SK-N-SH (cell line): ENCODE results near the gene BMP6. TPM values are rescaled to one million over a fixed set of nuclear protein-coding genes. Genes with fewer than 3 reads are reported as not detected.

Experiments used
- CTCF ChIA-PET: fragments of 300-600, 350-600 bp; formaldehyde crosslinking; extraction: SDS; loops from one replicate; lab custom pipeline; 2021; lab: Yijun Ruan, JAX
- POLR2A ChIA-PET: fragments of 350-600 bp; sonication (Branson Sonifier 250); formaldehyde crosslinking; extraction: SDS; loops from one replicate; lab custom pipeline; 2020; ENCODE audit warnings: antibody characterized with exemption, inconsistent platforms; lab: Yijun Ruan, JAX
- DNase-seq: peaks from one replicate; pipeline ENCODE4 v3.0.0; 2012
- H2AFZ ChIP-seq: fragments of 200-600 bp; sonication (generic); 2 replicates; pipeline ENCODE4 v1.8.1; 2016; ENCODE audit warnings: antibody characterized with exemption, mild to moderate bottlenecking, low read depth
- H3F3A ChIP-seq: fragments of 200-600 bp; sonication (generic); replicated peaks from 2 replicates; pipeline ENCODE3; 2016; ENCODE audit warnings: antibody characterized with exemption, mild to moderate bottlenecking; ENCODE audit not compliant: insufficient read depth
- H3K27ac ChIP-seq, 2 experiments: fragments of 200-500 bp in 1 of 2; fragments of 200-600 bp in 1 of 2; sonication (Bioruptor generic) in 1 of 2; sonication (generic), shearing (Covaris generic) in 1 of 2; 2 replicates each; pipeline versions ENCODE4 v1.5.1 to v1.6.1; 2014 to 2016; ENCODE audit warnings: low read depth in 2 of 2, inconsistent platforms in 1 of 2, low read length in 1 of 2, mild to moderate bottlenecking in 1 of 2, mixed read lengths in 1 of 2
- H3K27me3 ChIP-seq: fragments of 200-600 bp; sonication (generic), shearing (Covaris generic); 2 replicates; pipeline ENCODE4 v1.6.1; 2016; ENCODE audit warnings: mixed run types; ENCODE audit not compliant: insufficient read depth
- H3K36me3 ChIP-seq, 2 experiments: fragments of 200-500 bp in 1 of 2; fragments of 200-600 bp in 1 of 2; sonication (Bioruptor generic) in 1 of 2; sonication (generic) in 1 of 2; replicated peaks in 1 of 2; 2 replicates each; pipeline versions ENCODE3 to v1.5.1; 2014 to 2016; ENCODE audit warnings: low read length in 1 of 2, mild to moderate bottlenecking in 1 of 2; ENCODE audit not compliant: insufficient read depth in 2 of 2, control insufficient read depth in 1 of 2
- H3K4me1 ChIP-seq, 2 experiments: fragments of 200-500 bp in 1 of 2; fragments of 200-600 bp in 1 of 2; sonication (Bioruptor generic) in 1 of 2; sonication (generic), shearing (Covaris generic) in 1 of 2; 2 replicates each; pipeline versions ENCODE4 v1.5.1 to v1.6.1; 2014 to 2016; ENCODE audit warnings: low read depth in 1 of 2, low read length in 1 of 2, mixed run types in 1 of 2; ENCODE audit not compliant: insufficient read depth in 2 of 2, control insufficient read depth in 1 of 2
- H3K4me2 ChIP-seq: fragments of 200-600 bp; sonication (generic), shearing (Covaris generic); 2 replicates; pipeline ENCODE4 v1.6.1; 2017; ENCODE audit warnings: mixed run types
- H3K4me3 ChIP-seq, 2 experiments: fragments of 200-500 bp in 1 of 2; fragments of 200-600 bp in 1 of 2; sonication (Bioruptor generic) in 1 of 2; sonication (generic), shearing (Covaris generic) in 1 of 2; 2 replicates each; pipeline versions ENCODE4 v1.5.1 to v1.8.1; 2014 to 2016; ENCODE audit warnings: low read depth in 2 of 2, inconsistent platforms in 1 of 2, low read length in 1 of 2, mild to moderate bottlenecking in 1 of 2, mixed read lengths in 1 of 2, moderate library complexity in 1 of 2
- H3K79me2 ChIP-seq: fragments of 200-600 bp; sonication (generic); 2 replicates; pipeline ENCODE4 v1.8.1; 2017; ENCODE audit warnings: mild to moderate bottlenecking; ENCODE audit not compliant: insufficient read depth
- H3K9ac ChIP-seq: fragments of 200-600 bp; sonication (generic); 2 replicates; pipeline ENCODE4 v1.6.1; 2017; ENCODE audit warnings: mixed run types
- H3K9me2 ChIP-seq: fragments of 200-600 bp; sonication (generic); 2 replicates; pipeline ENCODE4 v1.6.1; 2017; ENCODE audit warnings: mixed run types
- H3K9me3 ChIP-seq: fragments of 200-600 bp; sonication (generic); 2 replicates; pipeline ENCODE4 v1.6.1; 2017; ENCODE audit warnings: mixed run types, mild to moderate bottlenecking, moderate library complexity
- H4K20me1 ChIP-seq: fragments of 200-600 bp; sonication (generic); 2 replicates; pipeline ENCODE4 v1.6.1; 2017; ENCODE audit warnings: mild to moderate bottlenecking, mixed run types; ENCODE audit not compliant: insufficient read depth
- CHD2 ChIP-seq: fragments of 150-350 bp; IDR thresholded peaks from 2 replicates; pipeline ENCODE4 v1.6.1; 2018; ENCODE audit warnings: low read length; ENCODE audit not compliant: partially characterized antibody
- ELF1 ChIP-seq: IDR thresholded peaks from 2 replicates; pipeline ENCODE4 v1.4.0; 2012
- FOSL2 ChIP-seq: IDR thresholded peaks from 2 replicates; pipeline ENCODE4 v1.4.0; 2012; ENCODE audit warnings: low read depth, mild to moderate bottlenecking, moderate library complexity, borderline replicate concordance
- FOXJ3 ChIP-seq: sonication (generic); formaldehyde crosslinking; IDR thresholded peaks from 2 replicates; pipeline ENCODE4 v1.5.1; 2020; ENCODE audit warnings: mild to moderate bottlenecking, missing genetic modification reagents
- FOXM1 ChIP-seq: IDR thresholded peaks from 2 replicates; pipeline ENCODE4 v1.4.0; 2012; ENCODE audit warnings: low read depth, mild to moderate bottlenecking
- GATA2 ChIP-seq: sonication (generic); formaldehyde crosslinking; IDR thresholded peaks from 2 replicates; pipeline ENCODE4 v1.5.0; 2020; ENCODE audit warnings: mild to moderate bottlenecking, missing genetic modification reagents
- IRF3 ChIP-seq: fragments of 150-350 bp; IDR thresholded peaks from 2 replicates; pipeline ENCODE4 v1.6.1; 2016; ENCODE audit warnings: mild to moderate bottlenecking, low read depth, low read length
- MAX ChIP-seq: IDR thresholded peaks from 2 replicates; pipeline ENCODE4 v1.4.0; 2012; ENCODE audit warnings: low read depth
- MXI1 ChIP-seq: IDR thresholded peaks from 2 replicates; pipeline ENCODE4 v1.6.1; 2012; ENCODE audit warnings: mild to moderate bottlenecking, low read depth, low read length, improper control_type of control experiment
- NRF1 ChIP-seq: IDR thresholded peaks from 2 replicates; pipeline ENCODE4 v1.6.1; 2012; ENCODE audit warnings: low read depth, mild to moderate bottlenecking, low read length
- POLR2AphosphoS5 ChIP-seq: IDR thresholded peaks from 2 replicates; pipeline ENCODE4 v1.6.1; 2012; ENCODE audit warnings: low read depth, low read length
- RAD21 ChIP-seq: IDR thresholded peaks from 2 replicates; pipeline ENCODE4 v1.6.1; 2012; ENCODE audit warnings: mild to moderate bottlenecking, low read length
- RFX5 ChIP-seq: IDR thresholded peaks from 2 replicates; pipeline ENCODE4 v1.6.1; 2012; ENCODE audit warnings: mild to moderate bottlenecking, improper control_type of control experiment, low read length
- TCF12 ChIP-seq: IDR thresholded peaks from 2 replicates; pipeline ENCODE4 v1.4.0; 2012
- YY1 ChIP-seq: IDR thresholded peaks from 2 replicates; pipeline ENCODE4 v1.4.0; 2012; ENCODE audit warnings: low read depth, mild to moderate bottlenecking
- WGBS: methylation state at CpG from one replicate; pipeline ENCODE4 v1.1.6; 2017; ENCODE audit warnings: low lambda C conversion rate; 5-methylcytosine and 5-hydroxymethylcytosine counted together
- polyA plus RNA-seq, 3 experiments: library from polyadenylated mRNA; depleted of rRNA; stranded (reverse); fragments of >200 nt; gene quantifications; 2 replicates each; pipeline ENCODE4 v1.2.3, GENCODE V29; 2012

BMP6 gene
- polyA plus RNA-seq, 1 of the 3 experiments (the other 2 are of a cell fraction) = not detected

- 91% methylated on average over 5 of the region's 5 CpGs for WGBS
- H3K4me2 ChIP-seq = no peak overlapping the region
- H3K36me3 ChIP-seq = peaks cover 73 to 92% of the 10 kb centered on the region in 2 experiments
- H3K9me2 ChIP-seq = no peaks in the 10 kb centered on the region
- no peak overlapping the region for H3K9ac ChIP-seq
- H3F3A ChIP-seq = peaks cover 4% of the 10 kb centered on the region
- POLR2A ChIA-PET = no interaction called here
- peaks cover 3% of the 10 kb centered on the region for H3K79me2 ChIP-seq
- H4K20me1 ChIP-seq = 0 out of 2 replicates have a peak, but pooled peaks cover 3% of the 10 kb centered on the region
- H3K4me1 ChIP-seq = peaks cover 0 to 9% of the 10 kb centered on the region in 2 experiments; a peak in 1 of 4 replicates
- no peaks in the 10 kb centered on the region for H3K9me3 ChIP-seq
- no peak overlapping the region for H3K27ac ChIP-seq
- no peaks in the 10 kb centered on the region for H3K27me3 ChIP-seq
- H3K4me3 ChIP-seq = no peak overlapping the region
- no peak for TF ChIP-seq IRF3
- TF ChIP-seq RAD21 = 0 out of 2 replicates have a peak, but pooled peaks have one; percentile 14
- CTCF ChIA-PET = interaction anchor here (0.6 to 1.0 kb wide), 2 partner anchors 53 to 170 kb away, joined by 3 read pairs; no protein-coding TSS in a partner anchor
- no peak for DNase-seq
- H2AFZ ChIP-seq = no peak overlapping the region; the same call in 1 of the 2 replicates
These were observed 173.4 kb downstream of the BMP6 start for GRCh38 chr6:7899101-7899888.

- Histone ChIP-seq H3K9ac (no peak overlapping the region), H3K4me1 (peaks cover 0 to 5% of the 10 kb centered on the region in 2 experiments; a peak in 1 of 4 replicates), H3K27me3 (no peaks in the 10 kb centered on the region), H3K27ac (no peak overlapping the region), H3F3A (peaks cover 4% of the 10 kb centered on the region), H3K36me3 (peaks cover 72 to 89% of the 10 kb centered on the region in 2 experiments), H3K4me3 (no peak overlapping the region), H4K20me1 (peaks cover 9% of the 10 kb centered on the region), H2AFZ (no peak overlapping the region; the same call in 1 of the 2 replicates), H3K9me2 (no peaks in the 10 kb centered on the region), H3K79me2 (peaks cover 5% of the 10 kb centered on the region), H3K9me3 (no peaks in the 10 kb centered on the region), H3K4me2 (no peak overlapping the region)
- no peak for TF ChIP-seq FOSL2
- TF ChIP-seq FOXM1 = no peak
- no peak for TF ChIP-seq FOXJ3 (CRISPR knock-in tag)
- no peak for TF ChIP-seq YY1
- no peak for TF ChIP-seq POLR2AphosphoS5
- no peak for TF ChIP-seq NRF1
- no peak for TF ChIP-seq GATA2 (CRISPR knock-in tag)
- no peak for TF ChIP-seq CHD2
- TF ChIP-seq RAD21 = no peak
- no peak for TF ChIP-seq RFX5
- no peak for TF ChIP-seq MXI1
- TF ChIP-seq ELF1 = no peak
- no peak for TF ChIP-seq TCF12
- TF ChIP-seq MAX = no peak
- no peak for DNase-seq
- POLR2A ChIA-PET = no interaction called here
- CTCF ChIA-PET = interaction anchor here (0.6 to 1.0 kb wide), 2 partner anchors 52 to 170 kb away, joined by 3 read pairs; no protein-coding TSS in a partner anchor
- WGBS = 100% methylated on average over 4 of the region's 4 CpGs
These were observed 174.0 kb downstream of the BMP6 start for GRCh38 chr6:7899889-7900213.
